ENCODE measurements around the gene CNTF.

The CNTF gene

DNA sequence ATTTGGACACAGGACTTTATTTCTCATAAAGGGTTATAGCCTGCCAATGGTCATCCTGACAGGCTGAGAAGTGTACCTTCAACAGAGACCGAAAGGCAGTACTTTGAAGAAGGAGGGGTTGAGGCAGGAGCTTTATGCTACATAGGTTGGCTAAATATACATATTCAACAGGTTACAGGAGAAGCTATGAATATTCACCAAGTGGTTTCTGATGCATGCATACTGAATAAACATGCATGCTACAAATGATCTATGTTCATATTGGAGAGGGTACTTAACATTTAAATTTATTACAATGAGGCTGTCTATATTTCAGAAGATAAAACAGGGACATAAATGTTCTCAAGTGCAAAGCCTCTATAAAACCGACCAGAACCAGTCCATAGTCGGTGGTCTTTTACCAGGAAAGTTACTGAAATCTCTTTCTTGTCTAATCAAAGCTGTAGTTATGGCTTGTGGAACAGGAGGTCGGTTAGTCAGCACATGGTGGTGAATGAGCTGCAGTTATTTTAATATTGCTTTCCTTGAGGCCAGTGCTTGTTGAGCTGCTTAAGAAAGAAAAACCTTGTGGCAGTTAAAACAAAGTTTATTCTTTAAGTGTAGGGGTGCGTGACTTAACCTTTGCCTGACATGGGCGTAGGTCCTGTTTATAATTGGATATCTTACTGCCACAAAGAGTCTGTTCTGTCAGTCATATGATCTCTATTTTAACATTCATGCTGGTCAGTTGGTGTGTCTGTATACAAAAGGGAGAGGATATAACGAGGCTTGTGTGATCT, 19.5 kb downstream of the CNTF start:
- no peak for DNase-seq

- DNase-seq, result no peak
Measured at GRCh38 chr11:58645854-58646253, 23.4 kb downstream of the CNTF start.

GRCh38 chr11:58647141-58647699, 24.8 kb downstream of the CNTF start:
- no peak for DNase-seq

DNA sequence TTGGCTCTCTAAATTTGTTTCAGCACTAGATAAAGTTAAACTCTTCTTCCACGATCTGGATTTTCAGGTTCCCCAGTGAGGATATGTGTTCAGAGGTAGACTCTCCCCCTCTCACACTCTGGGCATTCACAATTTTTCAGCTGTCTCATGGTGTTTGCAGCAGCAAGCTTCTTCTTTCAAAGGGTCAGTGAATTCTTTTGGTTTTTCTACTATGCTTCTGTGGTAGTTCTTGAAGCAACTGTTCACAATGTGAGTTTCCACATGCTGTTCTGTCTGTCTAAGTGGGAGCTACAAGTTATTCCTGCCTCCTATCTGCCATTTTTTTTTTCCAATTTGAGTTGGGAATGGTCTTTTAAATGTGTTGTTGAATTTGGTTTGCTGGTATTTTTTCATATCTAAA, 25.4 kb downstream of the CNTF start:
- no peak for DNase-seq

DNA sequence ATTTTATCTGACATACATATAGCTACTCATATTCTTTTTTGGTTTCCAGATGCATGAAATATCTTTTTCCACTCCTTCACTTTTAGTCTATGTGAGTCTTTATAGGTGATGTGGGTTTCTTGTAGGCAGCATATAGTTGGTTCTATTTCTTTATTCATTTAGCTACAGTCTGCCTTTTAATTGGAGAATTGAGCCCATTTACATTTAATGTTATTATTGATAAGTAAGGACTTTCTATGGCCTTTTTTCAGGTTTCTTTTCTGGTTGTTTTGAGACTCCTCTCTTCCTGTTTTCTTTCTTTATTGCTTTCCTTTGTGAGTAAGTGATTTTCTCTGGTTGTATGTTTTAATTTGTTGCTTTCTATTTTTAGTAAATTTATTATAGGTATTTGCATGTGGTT, 27.2 kb downstream of the CNTF start:
- DNase-seq, result no peak

DNA sequence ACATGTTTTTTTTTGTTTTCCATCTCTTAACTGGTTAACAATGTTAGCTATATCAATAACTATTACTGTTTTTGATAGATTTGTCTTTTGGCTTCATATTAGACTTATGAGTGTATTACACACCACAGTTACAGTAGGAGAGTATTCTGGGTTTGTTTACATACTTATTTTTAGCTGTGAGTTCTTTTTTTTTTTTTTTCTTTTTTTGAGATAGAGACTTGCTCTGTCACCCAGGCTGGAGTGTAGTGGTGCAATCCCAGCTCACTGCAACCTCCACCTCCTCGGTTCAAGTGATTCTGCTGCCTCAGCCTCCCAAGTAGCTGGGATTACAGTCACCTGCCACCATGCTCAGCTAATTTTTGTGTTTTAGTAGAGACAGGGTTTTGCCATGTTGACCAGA, 28.0 kb downstream of the CNTF start:
- DNase-seq, result no peak

DNA sequence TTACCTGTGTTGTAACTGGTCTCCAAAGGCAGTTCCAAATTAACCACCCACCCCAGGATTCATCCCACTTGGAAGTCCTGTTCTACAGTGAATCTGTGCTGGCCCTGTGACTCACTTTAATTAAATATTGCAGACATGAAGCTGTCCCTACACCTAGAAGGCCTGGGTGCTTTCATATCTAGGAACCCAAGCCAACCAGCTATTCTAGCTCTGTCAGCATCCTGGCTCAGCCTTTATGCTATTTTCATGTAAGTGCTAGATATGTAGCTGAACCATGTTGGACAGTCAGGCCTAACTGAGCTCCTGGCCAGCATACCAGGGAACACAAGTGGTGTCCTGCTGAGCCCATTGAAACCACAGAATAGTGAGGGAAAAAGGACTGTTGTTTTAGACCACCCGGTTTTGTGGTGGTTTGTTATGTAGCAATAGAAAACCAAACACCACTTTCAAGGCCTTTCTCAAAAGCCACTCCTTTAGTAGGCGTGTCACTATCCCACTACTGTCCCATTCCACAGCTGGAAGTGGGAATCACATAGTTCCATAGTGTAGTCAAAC, 30.3 kb downstream of the CNTF start:
- no peak for DNase-seq

- DNase-seq, result peak in 53 of 56 donors; percentile 13 to 88 (median 55)
Measured at GRCh38 chr11:58654079-58654907, 31.8 kb downstream of the CNTF start.

DNA sequence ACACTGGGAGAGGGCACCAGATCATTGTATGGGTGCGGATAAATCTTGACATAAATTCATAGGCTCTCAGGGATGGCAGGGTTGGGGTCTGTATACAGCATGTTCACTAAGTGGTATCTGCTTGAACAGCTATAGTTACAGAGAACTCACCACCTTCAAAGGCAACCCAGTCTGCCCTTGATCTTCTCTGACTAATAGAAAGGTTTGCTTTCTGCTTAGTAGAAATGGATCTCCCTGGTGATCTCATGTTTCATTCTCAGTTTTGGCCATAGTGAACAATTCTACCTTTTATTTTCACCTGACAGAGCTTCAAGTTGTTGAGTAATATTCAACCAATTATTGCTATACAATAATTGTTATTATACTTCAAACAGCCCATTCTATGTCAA, 32.4 kb downstream of the CNTF start:
- DNase-seq, result no peak

DNA sequence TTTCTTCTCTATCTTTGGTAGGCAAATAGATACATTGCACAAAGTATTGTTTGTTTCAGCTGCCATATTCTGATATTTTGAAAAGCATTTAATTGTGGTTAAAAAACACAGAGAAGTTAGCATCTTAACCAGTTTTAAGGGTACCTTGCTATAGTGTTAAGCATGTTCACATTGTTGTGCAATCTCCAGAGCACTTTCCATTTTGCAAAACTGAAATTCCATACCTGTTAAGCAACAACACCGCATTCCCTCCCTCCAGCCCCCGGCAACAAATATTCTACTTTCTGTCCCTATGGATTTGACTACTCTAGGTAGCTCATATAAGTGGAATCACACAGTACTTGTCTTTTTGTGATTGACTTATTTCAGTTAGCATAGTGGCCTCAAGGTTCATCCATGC, 33.9 kb downstream of the CNTF start:
- DNase-seq, result no peak

- no peak for DNase-seq
Measured at GRCh38 chr11:58658623-58659022, 36.2 kb downstream of the CNTF start.

DNA sequence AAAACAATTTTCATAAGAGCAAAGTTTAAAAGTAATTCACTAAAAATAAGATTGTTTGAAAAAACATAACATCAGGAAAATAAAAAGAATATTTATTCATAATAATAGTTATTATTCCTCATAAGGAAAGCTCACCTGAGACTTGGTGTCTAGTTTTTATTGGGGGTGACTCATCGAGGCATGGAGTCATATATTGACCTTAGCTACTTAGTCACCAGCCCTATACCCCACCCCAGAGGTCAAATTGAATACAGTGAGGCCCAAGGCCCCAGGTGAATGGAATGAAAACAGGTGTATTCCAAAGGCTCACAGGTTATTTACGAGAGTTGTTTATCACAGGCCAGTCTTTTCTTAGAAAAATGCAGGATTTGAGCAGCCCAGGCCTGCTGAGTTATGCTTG, 36.9 kb downstream of the CNTF start:
- no peak for DNase-seq

DNA sequence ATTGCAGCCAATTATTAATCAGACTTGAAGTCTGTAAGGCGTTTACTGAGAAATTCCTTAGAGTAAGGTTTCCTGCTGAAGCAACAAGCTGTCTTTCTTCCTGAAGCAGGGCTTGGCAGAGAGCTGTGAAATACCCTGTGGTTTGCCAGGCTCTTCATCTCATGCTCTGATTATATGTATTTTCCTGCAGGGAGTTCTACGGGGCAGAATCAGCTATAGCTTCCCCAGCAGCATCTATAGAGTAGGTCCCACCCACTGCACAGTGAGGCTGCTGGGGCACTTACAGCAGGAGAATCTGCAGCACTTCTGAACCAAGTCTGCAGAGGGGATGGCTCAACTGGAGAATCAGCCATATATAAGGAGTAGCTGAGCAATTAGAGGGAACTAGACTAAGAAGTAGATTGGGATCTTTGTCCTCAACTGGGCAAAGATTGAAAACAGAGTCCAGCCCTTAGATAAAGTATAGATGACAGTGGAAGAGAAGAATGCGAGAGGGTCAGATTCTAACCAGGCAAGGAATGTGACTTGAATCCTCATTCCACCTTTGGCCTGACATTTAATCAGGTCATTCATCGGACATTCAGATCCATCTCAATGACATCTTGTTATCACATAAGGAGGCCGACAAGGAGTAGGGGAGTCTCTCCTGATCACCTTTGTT, 37.6 kb downstream of the CNTF start:
- DNase-seq, result no peak

- no peak for DNase-seq
Measured at GRCh38 chr11:58671983-58672633, 49.6 kb downstream of the CNTF start.

DNA sequence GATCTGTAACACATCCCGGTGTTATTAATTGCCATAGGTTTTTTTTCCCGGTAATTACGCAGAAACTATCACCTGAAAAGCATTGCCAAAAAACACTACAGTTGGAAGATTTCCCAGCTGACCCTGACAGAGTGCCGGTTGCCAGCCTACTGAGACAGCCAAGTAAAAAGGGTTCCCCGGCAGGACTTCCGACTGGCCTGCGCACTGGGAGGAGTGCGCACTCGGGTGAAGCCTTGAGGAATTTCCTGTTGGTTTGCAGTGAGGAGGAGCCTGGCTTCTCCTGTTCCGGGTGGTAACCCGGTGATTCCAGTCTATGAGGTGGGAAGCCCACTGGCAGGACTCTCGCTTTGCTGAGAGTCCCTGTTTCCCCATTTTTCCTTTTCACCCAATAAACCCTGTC, 52.1 kb downstream of the CNTF start:
- peak in 3 of 56 donors; percentile 2 to 6 (median 3) for DNase-seq
